Right hindlimb (tissue), 1 donor: ENCODE data around the gene ZNF414.
A peak's percentile ranks its signal among the peaks of the same experiment; 100 is the strongest.
"Not testable (repeated sequence)": the region's sequence is repeated elsewhere in the genome, so short reads cannot be mapped to it uniquely, and the experiment has no call there.

Experiments used
- DNase-seq: peaks from one replicate; pipeline ENCODE4 v3.0.0-alpha.2; 2018

The ZNF414 gene

GRCh38 chr19:8517551-8518442 is 3.8 kb upstream of the ZNF414 start:
- DNase-seq, result no peak

DNA sequence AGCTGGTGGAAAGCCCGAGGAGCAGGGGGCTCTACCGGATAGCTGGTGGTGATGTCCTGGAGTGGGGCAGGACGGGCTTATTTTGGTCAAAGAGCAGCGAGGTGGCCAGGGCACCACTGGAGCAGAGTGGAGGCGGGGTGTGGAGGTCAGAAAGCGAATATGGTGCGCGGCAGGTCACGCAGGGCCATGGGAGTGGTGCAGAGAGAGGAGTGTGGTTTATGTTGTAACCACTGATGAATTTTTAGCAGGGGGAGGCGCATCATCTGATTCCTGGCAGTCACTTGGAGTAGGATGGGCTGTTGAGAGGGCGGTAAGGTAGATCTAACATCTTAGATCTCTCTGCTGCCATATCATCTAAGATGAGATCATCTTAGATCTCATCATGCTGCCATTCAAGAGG is 1.4 kb upstream of the ZNF414 start:
- DNase-seq, result no peak

DNA sequence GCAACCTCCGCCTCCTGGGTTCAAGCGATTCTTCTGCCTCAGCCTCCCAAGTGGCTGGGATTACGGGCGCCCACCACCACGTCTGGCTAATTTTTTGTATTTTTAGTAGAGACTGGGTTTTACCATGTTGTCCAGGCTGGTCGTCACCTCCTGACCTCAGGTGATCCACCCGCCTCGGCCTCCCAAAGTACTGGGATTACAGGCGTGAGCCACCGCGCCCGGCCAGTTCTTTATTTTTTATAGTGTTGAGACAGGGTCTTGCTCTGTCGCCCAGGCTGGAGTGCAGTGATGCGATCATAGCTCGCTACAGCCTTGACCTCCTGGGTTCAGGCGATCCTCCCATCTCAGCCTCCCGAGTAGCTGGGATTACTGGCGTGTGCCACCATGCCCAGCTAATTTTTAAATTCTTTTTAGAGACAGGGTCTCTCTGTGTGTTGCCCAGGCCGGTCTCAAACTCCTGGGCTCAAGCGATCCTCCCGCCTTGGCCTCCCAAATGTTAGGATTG is 590 bp upstream of the ZNF414 start:
- not testable (repeated sequence) for DNase-seq

- DNase-seq, result no peak
Observed at GRCh38 chr19:8513036-8513686, 806 bp downstream of the ZNF414 start.

DNA sequence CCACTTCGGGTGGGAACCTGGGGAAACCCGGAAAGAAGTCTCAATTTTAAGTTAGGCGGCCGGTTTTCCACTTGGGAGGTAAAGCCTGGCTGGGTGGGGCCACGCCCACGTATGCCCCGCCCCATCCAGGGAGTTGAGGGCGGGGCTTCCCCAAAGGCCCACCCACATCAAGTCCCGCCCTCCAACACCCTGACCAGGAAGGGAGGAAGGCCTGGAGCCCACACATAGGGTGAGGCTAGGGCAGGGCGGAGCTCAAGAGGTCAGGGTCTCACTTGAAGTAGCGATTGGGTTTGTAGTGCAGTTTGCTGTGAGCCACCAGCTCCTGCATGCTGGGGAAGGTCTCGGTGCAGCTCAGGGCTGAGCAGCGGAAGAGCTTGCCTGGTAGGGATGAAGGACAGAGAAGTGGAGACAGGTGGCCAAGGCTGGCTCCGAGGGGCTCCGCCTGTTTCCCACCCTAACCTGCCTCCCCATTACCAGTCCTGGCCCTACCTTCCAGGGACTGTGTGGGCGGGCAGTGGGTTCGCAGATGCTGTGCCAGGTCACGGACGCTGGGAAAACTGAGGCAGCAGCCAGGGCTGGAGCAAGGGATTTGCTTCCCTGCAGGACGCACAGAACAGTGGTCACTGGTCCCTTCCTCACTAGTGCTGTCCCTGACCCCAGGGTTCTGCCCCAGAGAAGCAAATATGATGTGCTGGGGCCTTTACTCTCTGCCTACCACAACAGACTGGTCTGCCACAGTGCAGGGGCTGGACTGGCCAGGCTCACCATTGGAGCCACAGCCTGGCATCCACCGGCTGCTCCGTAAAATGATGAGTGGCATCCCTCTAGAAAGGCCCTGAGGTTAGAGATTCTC is 1.6 kb downstream of the ZNF414 start:
- no peak for DNase-seq

DNA sequence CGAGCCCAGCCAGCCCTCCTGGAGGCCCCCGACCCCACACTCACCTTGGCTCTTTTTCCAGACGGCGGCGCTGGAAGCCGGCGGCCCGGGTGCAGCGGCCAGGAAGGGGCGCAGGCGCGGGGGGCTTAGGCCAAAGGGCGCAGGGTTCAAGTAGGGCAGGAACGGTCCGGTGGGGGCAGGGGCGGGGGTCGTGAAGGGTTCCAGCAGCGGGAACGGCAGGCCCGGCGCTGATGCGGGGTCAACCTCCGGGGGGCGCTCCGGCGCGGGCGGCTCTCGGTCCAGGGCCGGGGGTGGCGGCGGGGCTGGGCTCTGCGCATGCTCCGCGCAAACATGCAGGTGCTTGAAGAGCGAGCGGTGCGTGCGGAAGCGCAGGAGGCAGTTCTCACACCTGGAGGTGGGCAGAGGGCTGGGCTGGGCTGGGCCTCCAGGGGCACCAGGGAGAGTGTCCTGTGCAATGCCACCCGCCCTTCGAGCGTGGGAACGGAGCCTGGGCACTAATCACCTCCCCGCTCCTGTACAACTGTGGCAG is 2.3 kb downstream of the ZNF414 start:
- no peak for DNase-seq

DNA sequence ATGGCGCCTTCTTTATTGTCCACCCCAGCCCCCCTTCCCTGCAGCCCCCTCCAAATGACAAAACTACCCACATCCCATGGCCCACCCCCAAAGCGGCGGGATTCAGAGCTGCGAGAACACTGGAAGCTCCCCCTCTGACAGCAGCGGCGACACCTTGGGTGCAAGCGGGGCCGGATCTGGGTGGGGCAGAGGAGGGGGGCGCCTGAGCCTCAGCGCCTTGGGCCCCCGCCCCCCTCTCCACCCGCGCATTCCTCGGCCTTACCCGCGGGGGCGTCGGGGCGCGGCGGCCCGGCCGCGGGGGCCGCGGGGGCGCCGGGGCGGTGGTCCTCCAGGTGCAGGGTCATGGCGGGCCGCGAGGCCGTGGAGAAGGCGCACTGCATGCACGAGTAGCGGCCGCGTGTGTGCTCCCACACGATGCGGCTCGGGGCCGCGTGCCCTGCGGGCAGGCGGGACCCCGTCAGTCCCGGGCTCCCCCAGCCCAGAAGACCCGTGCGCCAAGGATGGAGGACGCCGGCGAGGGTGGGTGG is 3.3 kb downstream of the ZNF414 start:
- DNase-seq, result no peak

- DNase-seq, result no peak
Observed at GRCh38 chr19:8506402-8506957, 7.5 kb downstream of the ZNF414 start.

GRCh38 chr19:8505680-8506401 is 8.1 kb downstream of the ZNF414 start:
- peak; percentile 77 for DNase-seq

DNA sequence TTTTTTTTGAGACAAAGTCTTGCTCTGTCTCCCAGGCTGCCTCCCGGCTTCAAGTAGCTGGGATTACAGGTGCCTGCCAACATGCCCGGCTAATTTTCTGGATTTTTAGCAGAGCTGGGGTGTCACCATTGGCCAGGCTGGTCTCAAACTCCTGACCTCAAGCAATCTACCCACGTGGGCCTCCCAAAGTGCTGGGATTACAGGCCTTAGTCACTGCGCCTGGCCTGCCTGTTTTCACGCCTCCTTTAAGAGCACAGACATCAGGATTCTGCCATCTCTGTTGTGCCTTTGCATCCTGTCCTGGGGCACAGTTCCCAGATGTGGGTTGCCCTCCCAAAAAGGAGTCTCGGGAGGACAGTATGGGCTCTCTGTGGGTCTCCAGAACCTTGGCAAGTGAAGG is 9.0 kb downstream of the ZNF414 start:
- no peak for DNase-seq

DNA sequence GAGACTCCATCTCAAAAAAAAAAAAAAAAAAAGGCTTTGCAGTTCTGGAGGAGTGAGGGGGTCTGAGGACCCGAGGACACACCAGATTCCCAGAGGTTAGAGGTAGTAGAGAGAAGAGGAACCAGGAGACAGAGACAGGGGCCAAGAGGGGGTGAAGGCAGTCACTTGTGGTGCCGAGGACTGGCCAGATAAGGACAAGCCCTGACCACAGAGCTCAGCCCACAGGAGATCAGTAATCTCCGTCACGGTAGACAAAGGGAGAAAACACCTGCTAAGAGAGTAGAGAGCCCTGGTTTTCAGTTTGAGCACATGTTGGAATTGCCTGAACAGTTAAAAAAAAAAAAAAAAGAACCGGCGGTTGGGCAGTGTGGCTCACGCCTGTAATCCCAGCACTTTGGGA is 9.8 kb downstream of the ZNF414 start:
- DNase-seq, result no peak

GRCh38 chr19:8503510-8503909 is 10.5 kb downstream of the ZNF414 start:
- DNase-seq, result no peak

DNA sequence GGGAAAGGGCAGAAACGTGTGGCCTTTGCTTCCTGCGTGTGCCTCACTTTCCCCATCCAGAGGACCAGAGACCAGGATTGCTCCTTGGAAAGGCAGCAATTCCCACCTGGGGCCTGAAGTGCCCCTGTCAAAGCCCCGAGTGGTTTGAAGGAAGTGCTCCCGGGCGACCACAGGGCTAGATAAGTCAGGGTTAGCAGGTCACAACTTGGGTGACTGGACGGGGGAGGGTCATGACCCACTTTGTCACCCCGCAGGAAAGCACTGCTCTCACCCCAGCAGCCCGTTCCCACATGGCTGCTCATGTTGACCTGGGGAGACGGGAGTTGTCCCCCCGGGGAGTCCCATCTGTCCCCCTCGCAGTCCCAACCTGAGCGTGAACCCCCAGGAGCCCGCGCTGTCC is 12.0 kb downstream of the ZNF414 start:
- DNase-seq, result no peak

DNA sequence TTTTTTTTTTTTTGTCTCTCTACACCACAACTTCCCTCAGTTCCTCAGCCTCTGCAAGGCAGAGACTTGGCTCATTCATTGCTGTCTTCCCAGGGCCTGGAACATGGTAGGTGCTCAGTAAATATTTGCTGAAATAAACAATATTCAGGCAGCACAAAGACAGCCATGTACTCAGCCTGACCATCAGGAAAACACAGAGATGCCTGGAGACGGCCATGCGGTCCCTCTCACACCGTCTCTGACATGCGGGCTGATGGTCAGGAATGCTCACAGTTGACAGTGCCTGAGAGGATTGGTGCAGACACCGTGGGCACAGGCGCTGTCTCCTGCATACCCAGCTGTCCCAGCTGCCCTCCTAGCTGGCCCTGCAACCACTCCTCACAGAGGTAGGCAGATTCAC is 12.5 kb downstream of the ZNF414 start:
- DNase-seq, result no peak

GRCh38 chr19:8500158-8500557 is 13.8 kb downstream of the ZNF414 start:
- no peak for DNase-seq

DNA sequence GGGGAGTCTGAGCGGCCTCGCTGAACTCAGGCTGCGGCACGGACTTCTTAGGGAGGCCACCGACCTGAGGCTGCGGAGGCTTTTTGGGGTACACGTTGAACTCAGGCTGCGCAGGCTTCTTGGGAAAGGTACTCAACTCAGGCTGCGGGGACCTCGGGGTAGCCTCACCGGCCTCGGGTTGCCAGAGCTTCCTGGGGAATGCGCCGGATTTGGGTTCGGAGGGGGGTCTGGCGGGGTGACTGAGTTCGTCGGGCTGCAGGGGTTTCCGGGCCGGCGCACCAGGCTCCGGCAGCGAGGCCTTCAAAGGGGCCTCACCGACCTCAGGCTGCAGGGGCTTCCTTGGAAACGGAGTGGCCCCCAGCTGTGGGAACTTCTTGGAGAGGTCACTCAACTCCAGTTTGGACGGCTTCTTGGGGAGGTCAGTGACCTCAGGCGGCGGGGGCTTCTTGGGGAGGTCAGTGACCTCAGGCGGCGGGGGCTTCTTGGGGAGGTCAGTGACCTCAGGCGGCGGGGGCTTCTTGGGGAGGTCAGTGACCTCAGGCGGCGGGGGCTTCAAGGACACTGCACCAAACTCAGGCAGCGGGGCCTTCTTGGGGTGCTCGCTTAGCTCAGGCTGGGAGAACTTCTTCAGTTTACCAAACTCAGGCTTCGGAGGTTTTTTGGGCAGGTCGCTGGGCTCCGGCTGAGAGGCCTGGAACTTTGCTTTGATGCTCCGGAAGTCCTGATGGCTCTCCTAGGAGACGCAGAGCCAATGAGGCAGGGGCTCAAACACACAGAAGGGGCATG is 14.7 kb downstream of the ZNF414 start:
- DNase-seq, result no peak

DNA sequence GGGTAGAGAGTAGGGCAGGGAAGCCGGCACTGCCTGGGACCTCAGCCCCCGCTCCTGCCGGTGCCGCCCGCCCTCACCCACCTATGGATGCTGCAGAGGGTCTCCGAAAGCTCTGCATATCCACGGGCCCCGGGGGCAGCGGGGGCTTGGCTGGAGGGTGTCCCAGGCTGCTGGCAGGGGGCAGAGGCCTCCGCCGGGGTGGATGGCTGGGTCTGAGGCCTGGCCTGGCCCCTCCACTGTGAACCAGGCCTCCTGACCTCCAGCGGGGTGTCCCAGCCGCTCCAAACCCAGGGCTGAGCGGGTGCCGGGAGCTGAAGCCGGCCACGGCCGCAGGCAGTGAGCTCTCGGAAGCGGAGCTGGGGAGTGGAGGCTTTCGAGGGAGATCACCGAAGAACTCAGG is 15.7 kb downstream of the ZNF414 start:
- DNase-seq, result no peak

GRCh38 chr19:8494158-8494557 is 19.8 kb downstream of the ZNF414 start:
- DNase-seq, result no peak

- DNase-seq, result no peak
Observed at GRCh38 chr19:8491574-8491973, 22.4 kb downstream of the ZNF414 start.

- no peak for DNase-seq
Observed at GRCh38 chr19:8490873-8491272, 23.1 kb downstream of the ZNF414 start.

DNA sequence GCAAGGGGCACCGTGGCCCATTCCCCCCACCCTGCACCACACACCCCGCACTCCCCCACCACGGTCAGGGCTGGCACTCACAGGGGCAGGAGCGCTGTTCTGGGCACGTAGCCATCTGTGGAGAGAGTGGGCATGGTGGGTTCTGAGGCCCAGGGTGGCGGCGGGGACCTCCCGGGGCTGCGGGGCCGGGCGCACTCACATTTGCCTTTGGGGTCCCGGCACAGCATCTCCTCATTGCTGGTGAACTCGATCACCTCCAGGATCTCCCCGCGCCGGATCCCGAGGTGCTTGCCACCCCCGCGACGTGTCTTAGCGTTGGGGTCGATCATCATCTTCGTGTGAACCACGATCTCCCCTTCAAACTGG is 23.6 kb downstream of the ZNF414 start:
- DNase-seq, result no peak
